GM19099 (cell line): ENCODE results near the gene HDDC3.

Source experiments
- POLR2A ChIP-seq: IDR thresholded peaks from 3 replicates; pipeline ENCODE4 v1.6.1; 2011; ENCODE audit warnings: low read depth; ENCODE audit not compliant: insufficient read length; ENCODE audit errors: extremely low read depth

Gene HDDC3

GRCh38 chr15:90946538-90946937 lies 14.2 kb upstream of the HDDC3 start:
- no peak for TF ChIP-seq POLR2A

- no peak for TF ChIP-seq POLR2A
Measured at GRCh38 chr15:90945091-90945490, 12.7 kb upstream of the HDDC3 start.

- TF ChIP-seq POLR2A: no peak
Measured at GRCh38 chr15:90942354-90943120, 10.2 kb upstream of the HDDC3 start.

GRCh38 chr15:90941038-90941437 lies 8.7 kb upstream of the HDDC3 start:
- no peak for TF ChIP-seq POLR2A

GRCh38 chr15:90939756-90940155 lies 7.4 kb upstream of the HDDC3 start:
- TF ChIP-seq POLR2A: no peak

- no peak for TF ChIP-seq POLR2A
Measured at GRCh38 chr15:90938261-90938660, 5.9 kb upstream of the HDDC3 start.

GRCh38 chr15:90936823-90937222 lies 4.5 kb upstream of the HDDC3 start:
- TF ChIP-seq POLR2A: no peak

- peak; percentile 55 for TF ChIP-seq POLR2A
Measured at GRCh38 chr15:90934949-90935751, 2.8 kb upstream of the HDDC3 start, which contains the start of gene UNC45A. UNC45A (plus strand) TSS chr15:90935285; CDS start chr15:90935325, 40 bp downstream.

- TF ChIP-seq POLR2A: no peak
Measured at GRCh38 chr15:90934256-90934948, 2.1 kb upstream of the HDDC3 start.

GRCh38 chr15:90933301-90933700 lies 952 bp upstream of the HDDC3 start:
- no peak for TF ChIP-seq POLR2A

- no peak for TF ChIP-seq POLR2A
Measured at GRCh38 chr15:90932660-90932991, 277 bp upstream of the HDDC3 start.

GRCh38 chr15:90931575-90931827 lies 848 bp downstream of the HDDC3 start:
- TF ChIP-seq POLR2A: no peak

GRCh38 chr15:90930861-90931574 lies 1.3 kb downstream of the HDDC3 start:
- TF ChIP-seq POLR2A: peak; percentile 18

GRCh38 chr15:90929246-90930019 lies 2.9 kb downstream of the HDDC3 start:
- TF ChIP-seq POLR2A: no peak
